Measurements from ENCODE around the gene AKT1S1.

The AKT1S1 gene

DNA sequence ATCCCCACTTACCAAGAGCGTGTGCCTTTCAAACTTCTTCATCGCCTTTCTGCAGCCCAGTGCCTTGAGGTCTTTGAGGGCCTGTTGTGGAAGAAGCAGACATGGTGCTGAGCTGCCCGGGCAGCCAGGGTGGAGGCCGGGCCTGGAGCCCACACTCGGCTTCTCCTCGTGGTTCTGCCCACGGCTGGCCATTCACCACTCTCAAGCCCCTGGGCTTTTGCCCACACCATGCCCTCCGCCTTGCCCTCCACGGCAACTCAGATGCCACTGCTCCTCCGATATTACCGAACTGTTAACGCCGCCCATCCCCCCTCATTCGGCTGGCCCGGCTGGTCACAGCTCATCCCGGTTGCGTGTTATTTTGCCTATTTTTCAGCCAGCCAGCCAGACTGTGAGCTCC lies 14.2 kb upstream of the AKT1S1 start:
- DNase-seq (no peak), ATAC-seq (no peak)
- H3K4me1 Mint-ChIP-seq = peaks cover 67% of the 10 kb centered on the region
- no peaks in the 10 kb centered on the region for H3K9me3 Mint-ChIP-seq
- no peaks in the 10 kb centered on the region for H3K27me3 Mint-ChIP-seq
- H3K4me3 Mint-ChIP-seq = no peak overlapping the region
- no peak overlapping the region for H3K27ac Mint-ChIP-seq

DNA sequence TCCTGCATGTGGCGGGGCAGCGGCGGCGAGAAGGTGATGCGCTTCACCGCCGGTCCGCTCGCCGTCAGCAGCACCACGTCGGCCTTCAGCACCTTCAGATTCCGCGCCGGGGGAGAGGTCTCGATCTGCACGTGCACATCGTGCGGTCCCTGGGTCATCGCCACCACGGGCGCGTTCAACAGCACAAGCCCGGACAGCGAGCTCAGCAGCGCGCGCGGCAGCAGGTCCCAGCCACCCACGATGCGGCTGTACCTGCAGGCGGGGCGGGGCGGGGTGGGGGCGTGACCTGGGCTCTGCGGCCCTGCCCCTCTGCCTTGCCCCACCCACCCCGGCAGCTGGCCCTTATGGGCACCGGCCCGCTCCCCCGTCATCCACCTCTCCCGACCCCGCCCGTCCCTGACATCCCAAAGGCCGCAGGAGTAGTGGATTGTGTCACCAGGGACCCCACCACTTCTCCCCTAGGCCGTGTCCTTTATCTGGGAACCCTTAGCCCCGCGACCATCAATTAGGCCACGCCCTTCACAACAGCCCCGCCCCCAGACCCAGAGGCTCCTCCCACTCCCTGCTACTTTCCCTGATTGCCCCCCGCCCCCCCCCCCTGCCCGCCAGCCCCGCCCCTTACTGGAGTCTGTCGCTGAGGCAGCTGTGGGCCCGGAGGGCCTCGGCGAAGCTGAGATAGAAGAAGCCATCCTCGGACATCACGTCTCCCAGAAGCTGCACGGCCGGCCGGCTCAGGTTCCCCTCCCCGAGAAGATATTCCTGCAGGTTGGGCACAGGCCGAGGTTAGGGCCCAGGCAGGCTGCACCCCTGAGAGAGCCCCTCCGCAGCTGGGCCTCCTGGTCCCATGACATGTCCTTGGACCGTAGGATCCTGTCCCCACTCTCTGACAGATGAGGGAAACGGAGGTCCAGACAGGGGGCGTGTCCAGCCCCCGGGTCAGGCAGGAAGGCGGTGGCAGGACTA lies 13.5 kb upstream of the AKT1S1 start:
- ATAC-seq (peak; percentile 68), DNase-seq (peak in 1 of 2 donors; percentile 55)
- H3K27ac Mint-ChIP-seq = no peak overlapping the region
- no peaks in the 10 kb centered on the region for H3K27me3 Mint-ChIP-seq
- peak overlapping the region; percentile 75 to 84 for H3K4me3 Mint-ChIP-seq
- no peaks in the 10 kb centered on the region for H3K9me3 Mint-ChIP-seq
- H3K4me1 Mint-ChIP-seq = peaks cover 60% of the 10 kb centered on the region

DNA sequence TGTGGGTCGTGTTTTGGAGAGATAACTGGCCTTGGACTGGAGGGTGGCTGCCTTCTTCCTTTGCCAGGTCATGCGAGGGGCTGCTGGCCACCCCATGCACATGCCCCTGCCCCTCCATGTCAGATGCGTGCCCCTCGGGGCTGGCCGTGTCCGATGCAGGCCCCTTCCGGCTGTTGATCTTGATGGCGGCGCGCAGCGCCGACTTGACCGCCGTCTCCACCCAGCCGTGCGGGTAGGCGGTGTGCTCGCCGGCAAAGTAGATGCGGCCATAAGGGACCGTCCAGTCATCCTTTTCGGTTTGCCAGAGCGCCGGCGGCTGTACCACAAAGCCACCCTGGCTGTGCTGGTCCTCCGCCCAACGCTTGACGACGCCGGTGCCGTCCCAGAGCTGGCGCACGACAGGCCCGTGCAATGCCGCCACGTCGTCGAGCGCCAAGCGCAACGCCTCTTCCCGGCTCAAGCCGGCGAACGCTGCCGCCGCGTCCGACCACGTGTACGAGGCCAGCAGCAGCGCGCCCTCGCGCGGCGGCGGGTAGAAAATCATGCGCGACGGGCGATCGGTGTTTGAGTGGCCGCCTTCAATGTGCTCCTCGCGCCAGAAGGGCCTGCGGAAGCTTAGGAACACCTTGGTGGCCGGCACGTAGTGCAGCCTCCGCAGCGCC lies 12.7 kb upstream of the AKT1S1 start:
- no peaks in the 10 kb centered on the region for H3K27me3 Mint-ChIP-seq
- DNase-seq = peak; percentile 81 to 84
- H3K4me1 Mint-ChIP-seq = peaks cover 52% of the 10 kb centered on the region
- peak overlapping the region; percentile 75 to 84 for H3K4me3 Mint-ChIP-seq
- H3K9me3 Mint-ChIP-seq = no peaks in the 10 kb centered on the region
- H3K27ac Mint-ChIP-seq = peak overlapping the region in 1 of 2 donors; percentile 48
- peak; percentile 78 for ATAC-seq

DNA sequence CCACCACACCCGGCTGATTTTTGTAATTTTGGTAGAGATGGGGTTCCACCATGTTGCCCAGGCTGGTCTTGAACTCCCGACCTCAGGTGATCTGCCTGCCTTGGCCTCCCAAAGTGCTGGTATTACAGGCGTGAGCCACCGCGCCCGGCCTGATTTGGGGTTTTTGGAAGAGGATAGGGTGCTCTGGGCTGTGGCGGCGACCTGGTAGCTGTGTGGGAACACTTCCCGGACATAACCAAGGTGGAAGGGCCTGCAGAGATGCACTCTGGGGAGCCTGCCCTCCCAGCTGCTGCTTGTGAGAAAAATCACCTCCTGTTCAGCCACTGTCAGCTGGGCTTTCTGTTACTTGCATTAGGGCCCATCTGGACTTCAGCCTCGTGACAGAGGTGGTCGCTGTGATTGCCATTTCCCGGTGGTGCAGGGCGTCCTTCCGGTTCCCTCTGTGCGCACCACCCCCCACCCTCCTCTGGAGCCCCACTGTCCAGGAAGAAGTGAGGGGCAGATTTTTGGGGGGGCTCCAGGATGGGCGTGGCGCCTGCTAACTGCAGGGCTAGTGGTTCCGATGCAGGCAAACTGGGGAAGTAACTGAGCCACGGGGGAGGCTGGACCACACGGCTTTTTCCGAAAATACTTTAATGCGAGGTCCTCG lies 12.0 kb upstream of the AKT1S1 start:
- H3K9me3 Mint-ChIP-seq = no peaks in the 10 kb centered on the region
- peak overlapping the region; percentile 26 to 64 for H3K4me3 Mint-ChIP-seq
- no peaks in the 10 kb centered on the region for H3K27me3 Mint-ChIP-seq
- H3K27ac Mint-ChIP-seq = no peak overlapping the region
- ATAC-seq (no peak), DNase-seq (no peak)
- H3K4me1 Mint-ChIP-seq = peaks cover 45% of the 10 kb centered on the region

DNA sequence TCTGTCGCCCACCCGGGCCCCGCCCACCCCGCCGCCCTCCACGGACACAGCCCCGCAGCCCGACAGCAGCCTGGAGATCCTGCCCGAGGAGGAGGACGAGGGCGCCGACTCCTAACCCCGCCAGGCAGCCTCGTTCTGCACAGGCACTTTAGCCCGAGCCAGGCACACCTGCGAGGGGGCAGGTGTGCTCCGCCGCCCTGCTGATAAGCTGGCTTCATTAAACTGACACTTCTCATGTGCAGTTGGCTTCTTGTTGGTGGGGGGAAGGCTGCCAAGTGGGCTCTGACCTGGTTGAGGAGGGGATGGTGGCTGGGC lies 11.3 kb upstream of the AKT1S1 start:
- Mint-ChIP-seq H3K4me3 (peak overlapping the region in 1 of 2 donors; percentile 64), H3K4me1 (peaks cover 43% of the 10 kb centered on the region), H3K27me3 (no peaks in the 10 kb centered on the region), H3K27ac (no peak overlapping the region), H3K9me3 (no peaks in the 10 kb centered on the region)
- ATAC-seq (no peak), DNase-seq (no peak)

DNA sequence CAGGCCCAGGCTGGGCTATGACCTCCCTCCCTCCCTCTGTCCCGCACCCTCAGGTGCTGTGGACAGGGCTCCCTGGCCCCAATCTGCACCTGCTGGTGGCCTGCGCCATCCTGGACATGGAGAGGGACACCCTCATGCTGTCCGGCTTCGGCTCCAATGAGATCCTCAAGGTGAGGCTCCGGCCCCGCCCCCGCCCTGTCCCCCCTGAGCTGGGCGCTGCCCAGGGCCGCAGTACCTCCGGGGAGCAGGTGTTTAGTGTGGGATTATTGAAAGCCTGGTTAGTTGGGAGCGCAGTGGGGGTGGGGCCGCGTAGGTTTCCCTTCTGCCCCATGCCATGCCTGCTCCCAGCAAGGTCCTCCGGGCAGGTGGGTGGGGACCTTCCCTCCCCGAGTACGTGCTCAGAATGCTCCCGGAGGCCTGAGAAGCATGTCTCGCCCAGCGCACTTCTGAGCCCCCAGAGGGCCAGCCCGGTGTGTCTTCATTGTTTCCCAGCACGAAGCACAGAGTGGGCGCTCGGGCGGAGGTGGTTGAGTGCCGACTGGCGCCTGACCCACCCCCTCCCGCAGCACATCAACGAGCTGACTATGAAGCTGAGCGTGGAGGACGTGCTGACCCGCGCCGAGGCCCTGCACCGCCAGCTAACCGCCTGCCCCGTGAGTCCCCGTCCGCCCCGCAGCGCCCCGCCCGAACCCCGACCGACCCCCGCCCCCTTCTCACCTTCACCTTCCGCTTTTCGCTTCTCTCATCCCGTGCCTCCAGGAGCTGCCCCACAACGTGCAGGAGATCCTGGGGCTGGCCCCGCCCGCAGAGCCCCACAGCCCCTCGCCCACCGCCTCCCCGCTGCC lies 10.7 kb upstream of the AKT1S1 start:
- Mint-ChIP-seq H3K27me3 (no peaks in the 10 kb centered on the region), H3K4me3 (peak overlapping the region in 1 of 2 donors; percentile 8), H3K4me1 (peaks cover 37% of the 10 kb centered on the region), H3K27ac (no peak overlapping the region), H3K9me3 (no peaks in the 10 kb centered on the region)
- DNase-seq (no peak), ATAC-seq (no peak)

DNA sequence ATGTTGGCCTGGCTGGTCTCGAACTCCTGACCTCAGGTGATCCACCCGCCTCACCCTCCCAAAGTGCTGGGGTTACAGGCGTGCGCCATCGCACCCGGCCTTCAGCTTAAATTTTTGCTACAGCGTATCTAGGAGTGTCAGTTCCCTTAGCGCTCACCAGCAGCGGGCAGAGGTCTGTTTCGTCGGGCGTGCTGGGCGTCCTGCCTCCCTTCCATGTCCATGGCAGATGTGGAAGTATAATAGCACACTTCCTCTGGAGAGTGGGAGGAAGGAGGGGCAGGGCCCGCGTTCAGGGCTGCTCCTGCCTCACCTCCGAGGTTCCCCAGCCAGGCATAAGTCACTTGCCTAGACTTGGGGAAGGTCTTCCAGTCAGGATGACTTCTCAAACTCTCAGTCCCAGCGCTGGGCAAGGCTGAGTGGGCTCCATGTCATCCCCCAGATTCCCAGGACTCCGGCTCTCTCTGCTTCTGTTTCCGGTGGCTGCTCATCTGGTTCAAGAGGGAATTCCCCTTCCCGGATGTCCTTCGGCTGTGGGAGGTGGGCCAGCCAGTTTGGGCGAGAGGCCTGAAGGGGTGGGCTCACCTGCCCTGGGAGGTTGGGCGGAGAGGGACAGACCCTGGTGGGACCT lies 10.0 kb upstream of the AKT1S1 start:
- H3K4me3 Mint-ChIP-seq = no peak overlapping the region
- ATAC-seq = no peak
- H3K27me3 Mint-ChIP-seq = no peaks in the 10 kb centered on the region
- no peak for DNase-seq
- no peaks in the 10 kb centered on the region for H3K9me3 Mint-ChIP-seq
- peaks cover 30% of the 10 kb centered on the region for H3K4me1 Mint-ChIP-seq
- H3K27ac Mint-ChIP-seq = peak overlapping the region in 1 of 2 donors; percentile 12

DNA sequence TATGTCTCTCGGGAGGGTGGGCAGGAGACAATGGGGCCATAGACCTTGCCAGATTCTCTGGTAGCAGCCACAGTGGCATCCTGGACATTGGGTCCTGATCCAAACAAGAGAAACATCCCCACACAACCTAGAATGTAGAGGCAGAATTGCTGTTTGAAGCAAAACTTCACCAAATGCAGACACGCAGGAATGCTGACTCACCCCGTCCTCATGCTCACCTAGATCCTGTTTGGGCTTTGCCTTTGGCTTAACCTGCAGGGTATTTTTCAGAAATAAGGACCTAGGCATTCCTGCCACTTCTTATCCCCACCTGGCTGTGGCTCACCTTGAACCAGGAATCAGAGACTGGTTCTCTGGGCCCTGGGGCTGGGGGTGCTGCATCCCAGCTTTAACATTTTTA lies 7.6 kb upstream of the AKT1S1 start:
- peaks cover 14% of the 10 kb centered on the region for H3K4me1 Mint-ChIP-seq
- DNase-seq = no peak
- no peak overlapping the region for H3K4me3 Mint-ChIP-seq
- H3K9me3 Mint-ChIP-seq = no peaks in the 10 kb centered on the region
- H3K27me3 Mint-ChIP-seq = no peaks in the 10 kb centered on the region
- no peak for ATAC-seq
- H3K27ac Mint-ChIP-seq = no peak overlapping the region

DNA sequence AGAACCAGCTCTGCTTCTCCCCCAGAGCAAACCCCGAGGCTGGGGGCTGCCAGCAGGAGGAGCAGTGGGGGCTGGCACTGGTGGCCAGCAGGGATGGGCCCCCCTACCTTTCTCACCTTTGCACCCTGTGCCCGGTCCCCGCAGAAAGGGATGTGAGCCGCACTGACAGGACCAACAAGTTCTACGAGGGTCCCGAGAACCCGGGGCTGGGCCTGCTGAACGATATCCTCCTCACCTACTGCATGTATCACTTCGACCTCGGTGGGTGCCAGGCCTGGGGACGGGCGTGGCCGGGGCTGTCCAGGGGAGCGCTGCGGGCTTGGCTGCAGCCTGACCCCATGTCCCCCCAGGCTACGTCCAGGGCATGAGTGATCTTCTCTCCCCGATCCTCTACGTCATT lies 7.0 kb upstream of the AKT1S1 start:
- Mint-ChIP-seq H3K4me1 (peaks cover 11% of the 10 kb centered on the region), H3K4me3 (no peak overlapping the region), H3K27me3 (no peaks in the 10 kb centered on the region), H3K9me3 (no peaks in the 10 kb centered on the region), H3K27ac (no peak overlapping the region)
- DNase-seq (no peak), ATAC-seq (no peak)

DNA sequence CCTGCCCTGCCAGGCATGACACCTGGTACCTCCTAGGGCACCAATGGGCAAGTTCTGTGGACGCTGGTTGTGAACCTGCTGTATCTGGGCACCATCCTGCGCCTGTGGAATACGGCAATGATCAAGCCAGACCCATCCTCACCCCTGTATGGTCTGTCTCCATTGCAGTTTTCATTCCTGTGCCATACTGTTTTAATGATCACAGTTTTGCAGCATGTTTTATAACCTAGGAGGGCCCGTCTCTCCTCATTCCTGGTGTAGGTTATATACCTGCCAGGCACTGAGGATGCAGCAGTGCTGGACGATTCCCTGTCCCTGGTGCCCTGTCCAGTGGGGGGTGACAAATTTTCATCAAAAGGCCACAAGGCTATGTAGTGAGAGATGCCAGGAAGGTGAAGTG lies 5.9 kb upstream of the AKT1S1 start:
- ATAC-seq (no peak), DNase-seq (no peak)
- H3K4me1 Mint-ChIP-seq = peaks cover 14% of the 10 kb centered on the region
- no peaks in the 10 kb centered on the region for H3K9me3 Mint-ChIP-seq
- H3K4me3 Mint-ChIP-seq = no peak overlapping the region
- H3K27ac Mint-ChIP-seq = no peak overlapping the region
- H3K27me3 Mint-ChIP-seq = no peaks in the 10 kb centered on the region

DNA sequence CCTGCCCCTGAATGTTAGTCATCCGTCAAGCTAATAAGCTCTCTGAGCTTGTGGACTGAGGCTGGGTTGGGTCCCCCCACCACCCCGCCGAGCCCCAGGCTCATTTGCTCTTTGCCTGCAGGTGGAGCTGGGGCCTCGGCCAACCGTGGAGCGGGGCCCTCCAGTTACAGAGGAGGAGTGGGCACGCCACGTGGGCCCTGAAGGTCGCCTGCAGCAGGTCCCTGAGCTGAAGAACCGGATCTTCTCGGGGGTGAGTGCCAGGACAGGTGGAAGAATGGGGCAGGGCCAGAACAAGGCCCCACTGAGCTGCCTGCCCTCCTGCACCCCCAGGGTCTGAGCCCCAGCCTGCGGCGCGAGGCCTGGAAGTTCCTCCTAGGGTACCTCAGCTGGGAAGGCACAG lies 5.5 kb upstream of the AKT1S1 start:
- no peak overlapping the region for H3K4me3 Mint-ChIP-seq
- H3K4me1 Mint-ChIP-seq = peaks cover 17% of the 10 kb centered on the region
- H3K27ac Mint-ChIP-seq = no peak overlapping the region
- ATAC-seq (no peak), DNase-seq (no peak)
- no peaks in the 10 kb centered on the region for H3K9me3 Mint-ChIP-seq
- no peaks in the 10 kb centered on the region for H3K27me3 Mint-ChIP-seq

DNA sequence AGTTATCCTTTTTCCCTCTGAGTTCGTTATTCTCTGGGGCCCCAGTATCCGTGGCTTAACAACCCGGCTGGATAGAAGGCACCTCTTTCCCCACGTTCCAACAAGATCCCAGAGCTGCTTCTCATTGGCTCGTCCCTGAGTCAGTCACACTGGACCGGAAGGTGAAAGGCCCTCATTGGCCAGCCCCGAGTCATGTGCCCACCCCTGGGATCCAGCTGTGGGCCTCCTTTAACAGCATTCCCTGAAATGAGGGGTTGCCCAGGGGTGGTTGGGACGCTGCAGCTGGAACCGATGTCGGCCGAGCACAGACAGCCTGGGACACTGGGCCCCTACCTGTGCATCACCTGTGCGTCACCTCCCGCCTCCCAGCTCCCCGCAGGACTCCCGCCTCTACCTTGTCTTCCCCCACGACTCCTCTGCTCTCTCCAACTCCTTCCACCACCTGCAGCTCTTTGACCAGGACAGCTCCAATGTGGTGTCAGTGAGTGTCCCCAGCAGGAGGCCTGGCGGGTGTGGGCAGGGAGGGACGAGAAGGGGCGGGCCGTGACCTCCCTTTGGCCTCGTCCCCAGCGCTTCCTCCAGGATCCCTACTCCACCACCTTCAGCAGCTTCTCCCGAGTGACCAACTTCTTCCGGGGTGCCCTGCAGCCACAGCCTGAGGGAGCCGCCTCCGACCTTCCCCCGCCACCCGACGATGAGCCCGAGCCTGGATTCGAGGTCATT lies 4.7 kb upstream of the AKT1S1 start:
- H3K4me3 Mint-ChIP-seq = no peak overlapping the region
- H3K27ac Mint-ChIP-seq = no peak overlapping the region
- no peak for DNase-seq
- H3K4me1 Mint-ChIP-seq = peaks cover 17% of the 10 kb centered on the region
- ATAC-seq = no peak
- H3K9me3 Mint-ChIP-seq = no peaks in the 10 kb centered on the region
- no peaks in the 10 kb centered on the region for H3K27me3 Mint-ChIP-seq

DNA sequence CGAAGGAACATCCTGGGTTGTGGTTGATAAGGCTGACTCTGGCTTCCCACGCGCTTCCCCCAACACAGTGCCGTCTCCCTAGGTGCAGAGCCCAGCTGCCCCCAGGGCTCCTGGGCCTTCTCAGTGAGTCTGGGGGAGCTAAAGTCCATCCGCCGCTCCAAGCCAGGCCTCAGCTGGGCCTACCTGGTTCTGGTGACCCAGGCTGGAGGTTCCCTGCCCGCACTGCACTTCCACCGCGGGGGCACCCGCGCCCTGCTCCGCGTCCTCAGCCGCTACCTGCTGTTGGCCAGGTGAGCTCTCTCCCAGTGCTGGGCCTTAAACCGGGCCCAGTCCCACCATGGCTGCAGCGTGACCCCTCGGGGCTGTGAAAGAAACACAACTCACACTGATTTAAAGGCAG lies 4.0 kb upstream of the AKT1S1 start:
- H3K27me3 Mint-ChIP-seq = no peaks in the 10 kb centered on the region
- no peaks in the 10 kb centered on the region for H3K9me3 Mint-ChIP-seq
- H3K4me1 Mint-ChIP-seq = peaks cover 17% of the 10 kb centered on the region
- ATAC-seq (no peak), DNase-seq (no peak)
- peak overlapping the region in 1 of 2 donors; percentile 22 for H3K4me3 Mint-ChIP-seq
- no peak overlapping the region for H3K27ac Mint-ChIP-seq

DNA sequence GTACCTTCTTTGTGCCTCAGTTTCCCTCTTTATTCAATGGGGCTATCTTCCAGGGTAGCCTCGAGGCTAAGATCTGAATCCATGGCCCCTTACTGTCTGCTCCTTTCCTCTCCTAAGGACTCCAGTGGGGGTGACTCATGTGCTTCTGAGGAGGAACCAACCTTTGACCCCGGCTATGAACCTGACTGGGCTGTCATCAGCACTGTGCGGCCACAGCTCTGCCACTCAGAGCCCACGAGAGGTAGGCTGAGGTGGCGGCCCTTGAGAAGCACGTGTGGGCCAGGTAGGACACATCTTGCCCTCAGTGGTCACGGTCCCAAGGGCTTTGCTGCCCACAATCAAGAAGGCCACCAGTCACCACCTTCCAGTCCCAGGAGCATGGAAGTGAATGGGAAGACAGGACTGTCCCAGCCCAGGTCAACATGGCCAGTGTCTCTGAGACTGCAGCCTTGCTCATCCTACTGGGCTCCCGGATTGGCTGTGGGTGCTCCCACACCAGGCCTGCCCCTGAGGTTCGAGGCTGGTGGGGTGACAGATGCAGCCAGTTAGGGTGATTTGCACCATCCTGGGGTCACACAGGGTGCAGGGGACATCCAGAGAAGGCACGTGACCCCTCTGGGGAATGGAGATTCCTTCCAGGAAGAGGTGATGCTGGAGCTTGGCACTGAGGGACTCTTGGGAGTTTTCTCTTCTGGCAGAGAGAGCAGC lies 3.2 kb upstream of the AKT1S1 start:
- no peak overlapping the region for H3K27ac Mint-ChIP-seq
- ATAC-seq (no peak), DNase-seq (no peak)
- H3K9me3 Mint-ChIP-seq = no peaks in the 10 kb centered on the region
- no peaks in the 10 kb centered on the region for H3K27me3 Mint-ChIP-seq
- no peak overlapping the region for H3K4me3 Mint-ChIP-seq
- H3K4me1 Mint-ChIP-seq = peaks cover 24% of the 10 kb centered on the region
